Stomach (tissue), 4 donors: ENCODE data around the gene AAMP.
A peak's percentile ranks its signal among the peaks of the same experiment; 100 is the strongest.

Source experiments
- CTCF ChIP-seq, 7 experiments: fragments of 450-650 bp in 4 of 7; fragments of 200-600 bp in 3 of 7; sonication (generic) in 3 of 7; IDR thresholded peaks; one replicate each; pipeline ENCODE4 v1.5.1; 2016 to 2019; ENCODE audit warnings: antibody characterized with exemption in 7 of 7, control low read depth in 2 of 7, mild to moderate bottlenecking in 1 of 7
- EP300 ChIP-seq: sonication (generic); formaldehyde crosslinking; IDR thresholded peaks from one replicate; pipeline ENCODE4 v1.6.1; 2017; ENCODE audit warnings: antibody characterized with exemption
- POLR2A ChIP-seq, 4 donors: fragments of 450-650 bp; IDR thresholded peaks; one replicate each; pipeline ENCODE4 v1.6.1; 2016; ENCODE audit warnings: antibody characterized with exemption in 4 of 4, control low read depth in 2 of 4, mild to moderate bottlenecking in 1 of 4, moderate library complexity in 1 of 4

- TF ChIP-seq EP300 (no peak), CTCF (IDR thresholded peaks at IDR 0.05) (peak in 6 of 7 experiments; percentile 87 to 99 (median 98)), POLR2A (IDR thresholded peaks at IDR 0.05) (no peak)
These were observed 31.4 kb upstream of the AAMP start for GRCh38 chr2:218301176-218301819.
